Esophagus (tissue), 2 donors: ENCODE results near the gene RAET1G. TPM values are rescaled to one million over a fixed set of nuclear protein-coding genes. Genes with fewer than 3 reads are reported as not detected.

Experiments
- H3K27ac ChIP-seq, 2 donors: one replicate each; pipeline ENCODE4 v1.5.1; 2013; ENCODE audit warnings: low read depth in 2 of 2, mild to moderate bottlenecking in 2 of 2, inconsistent platforms in 1 of 2, low read length in 1 of 2, moderate library complexity in 1 of 2
- H3K27me3 ChIP-seq, 2 donors: one replicate each; pipeline ENCODE4 v1.6.1; 2013; ENCODE audit warnings: low read length in 2 of 2, control low read depth in 1 of 2, mild to moderate bottlenecking in 1 of 2; ENCODE audit not compliant: insufficient read depth in 2 of 2, control insufficient read depth in 1 of 2
- H3K36me3 ChIP-seq, 2 donors: one replicate each; pipeline ENCODE4 v1.6.1; 2013; ENCODE audit warnings: low read length in 1 of 2; ENCODE audit not compliant: control insufficient read depth in 2 of 2, insufficient read depth in 2 of 2
- H3K4me1 ChIP-seq, 2 donors: one replicate each; pipeline ENCODE4 v1.6.1; 2013; ENCODE audit warnings: low read length in 1 of 2; ENCODE audit not compliant: control insufficient read depth in 2 of 2, insufficient read depth in 2 of 2
- H3K4me3 ChIP-seq, 2 donors: one replicate each; pipeline ENCODE4 v1.5.1; 2013; ENCODE audit warnings: low read length in 2 of 2, mild to moderate bottlenecking in 2 of 2, low read depth in 1 of 2, moderate library complexity in 1 of 2
- H3K9me3 ChIP-seq, 2 donors: one replicate each; pipeline ENCODE4 v1.6.1; 2013; ENCODE audit warnings: mild to moderate bottlenecking in 2 of 2, low read depth in 1 of 2, low read length in 1 of 2, moderate library complexity in 1 of 2; ENCODE audit not compliant: control insufficient read depth in 2 of 2, insufficient read depth in 1 of 2
- WGBS, 2 donors: extraction: QIAGEN DNeasy Blood & Tissue Kit; methylation state at CpG; one replicate each; pipeline ENCODE4 v1.1.7; 2013; 5-methylcytosine and 5-hydroxymethylcytosine counted together
- polyA plus RNA-seq, 2 donors: library from polyadenylated mRNA; stranded (reverse); fragments of 200-250 nt; gene quantifications; one replicate each; pipeline ENCODE4 v1.2.3, GENCODE V29; 2013
- donor health status: healthy with polysubstance abuse.
- donor health status: Bipolar disorder and iron deficiency.

RAET1G gene
- polyA plus RNA-seq, 2 donors, result 8.9 to 21.2 TPM

GRCh38 chr6:149884215-149884614 lies 38.7 kb downstream of the RAET1G start:
- H3K36me3 ChIP-seq, result no peaks in the 10 kb centered on the region
- no peak overlapping the region for H3K27ac ChIP-seq
- no peaks in the 10 kb centered on the region for H3K9me3 ChIP-seq
- H3K4me1 ChIP-seq, result peaks cover 3 to 9% of the 10 kb centered on the region in 2 donors
- H3K27me3 ChIP-seq, result no peaks in the 10 kb centered on the region
- 34 to 43% methylated on average over 11 of the region's 11 CpGs for WGBS, 2 donors
- H3K4me3 ChIP-seq, result no peak overlapping the region

- no peaks in the 10 kb centered on the region for H3K27me3 ChIP-seq
- WGBS, 2 donors, result 92 to 95% methylated on average over 2 of the region's 2 CpGs
- peaks cover under 1 to 3% of the 10 kb centered on the region in 2 donors for H3K4me1 ChIP-seq
- H3K4me3 ChIP-seq, result no peak overlapping the region
- no peak overlapping the region for H3K27ac ChIP-seq
- H3K36me3 ChIP-seq, result no peaks in the 10 kb centered on the region
- no peaks in the 10 kb centered on the region for H3K9me3 ChIP-seq
Measured at GRCh38 chr6:149881860-149882259, 41.1 kb downstream of the RAET1G start.

- H3K27ac ChIP-seq, result no peak overlapping the region
- no peak overlapping the region for H3K4me3 ChIP-seq
- peaks cover 0 to 3% of the 10 kb centered on the region in 2 donors for H3K4me1 ChIP-seq
- 83 to 89% methylated on average over 10 of the region's 10 CpGs for WGBS, 2 donors
- no peaks in the 10 kb centered on the region for H3K9me3 ChIP-seq
- no peaks in the 10 kb centered on the region for H3K27me3 ChIP-seq
- no peaks in the 10 kb centered on the region for H3K36me3 ChIP-seq
Measured at GRCh38 chr6:149881066-149881766, 41.7 kb downstream of the RAET1G start.

- H3K27ac ChIP-seq, result no peak overlapping the region
- WGBS, 2 donors, result 91 to 93% methylated on average over 1 of the region's 1 CpG
- no peaks in the 10 kb centered on the region for H3K9me3 ChIP-seq
- H3K4me3 ChIP-seq, result no peak overlapping the region
- H3K4me1 ChIP-seq, result no peaks in the 10 kb centered on the region
- H3K36me3 ChIP-seq, result no peaks in the 10 kb centered on the region
- no peaks in the 10 kb centered on the region for H3K27me3 ChIP-seq
Measured at GRCh38 chr6:149877659-149878058, 45.3 kb downstream of the RAET1G start.

- 76 to 84% methylated on average over 3 of the region's 3 CpGs for WGBS, 2 donors
Measured at GRCh38 chr6:149876241-149876933, 46.5 kb downstream of the RAET1G start.

GRCh38 chr6:149872233-149872632 lies 50.7 kb downstream of the RAET1G start:
- H3K27ac ChIP-seq, result no peak overlapping the region
- no peaks in the 10 kb centered on the region for H3K27me3 ChIP-seq
- no peak overlapping the region for H3K4me3 ChIP-seq
- no peaks in the 10 kb centered on the region for H3K36me3 ChIP-seq
- H3K9me3 ChIP-seq, result no peaks in the 10 kb centered on the region
- 88 to 93% methylated on average over 1 of the region's 1 CpG for WGBS, 2 donors
- no peaks in the 10 kb centered on the region for H3K4me1 ChIP-seq

More at GRCh38 chr6:149876241-149876933, 46.5 kb downstream of the RAET1G start:
- Histone ChIP-seq H3K27ac (no peak overlapping the region), H3K4me3 (no peak overlapping the region), H3K9me3 (no peaks in the 10 kb centered on the region), H3K36me3 (no peaks in the 10 kb centered on the region), H3K27me3 (no peaks in the 10 kb centered on the region), H3K4me1 (no peaks in the 10 kb centered on the region)

GRCh38 chr6:149871182-149871581 lies 51.7 kb downstream of the RAET1G start:
- no peaks in the 10 kb centered on the region for H3K36me3 ChIP-seq
- no peak overlapping the region for H3K27ac ChIP-seq
- H3K27me3 ChIP-seq, result no peaks in the 10 kb centered on the region
- H3K9me3 ChIP-seq, result no peaks in the 10 kb centered on the region
- no peak overlapping the region for H3K4me3 ChIP-seq
- H3K4me1 ChIP-seq, result no peaks in the 10 kb centered on the region
- whole genome bisulfite sequencing, 2 donors, result 87 to 92% methylated on average over 2 of the region's 2 CpGs

GRCh38 chr6:149869275-149869892 lies 53.5 kb downstream of the RAET1G start:
- Histone ChIP-seq H3K36me3 (no peaks in the 10 kb centered on the region), H3K4me3 (no peak overlapping the region), H3K4me1 (peaks cover 0 to 2% of the 10 kb centered on the region in 2 donors), H3K27me3 (no peaks in the 10 kb centered on the region), H3K9me3 (no peaks in the 10 kb centered on the region), H3K27ac (no peak overlapping the region)
- 81 to 84% methylated on average over 10 of the region's 10 CpGs for WGBS, 2 donors

- no peaks in the 10 kb centered on the region for H3K27me3 ChIP-seq
- H3K27ac ChIP-seq, result no peak overlapping the region
- 57 to 61% methylated on average over 4 of the region's 4 CpGs for WGBS, 2 donors
- no peaks in the 10 kb centered on the region for H3K9me3 ChIP-seq
- H3K36me3 ChIP-seq, result no peaks in the 10 kb centered on the region
- peaks cover 0 to 3% of the 10 kb centered on the region in 2 donors for H3K4me1 ChIP-seq
- H3K4me3 ChIP-seq, result no peak overlapping the region
Measured at GRCh38 chr6:149867876-149868640, 54.9 kb downstream of the RAET1G start.
